Fibroblast of pulmonary artery (primary cell): Measurements from ENCODE around the gene CNR2.

ENCODE experiments used
- DNase-seq: peaks from one replicate; pipeline ENCODE4 v3.0.0-alpha.2; 2010; ENCODE audit warnings: low read depth
- H3K4me3 ChIP-seq: replicated peaks from 2 replicates; pipeline ENCODE4 v1.5.1; 2011; ENCODE audit warnings: low read depth, mild to moderate bottlenecking, control low read depth, low read length, moderate library complexity
- TF ChIP-seq, protein P1 (sequence below): IDR thresholded peaks from 2 replicates; pipeline ENCODE4 v1.5.1; 2011; ENCODE audit warnings: mild to moderate bottlenecking, control low read depth, low read length, inconsistent platforms; ENCODE audit errors: missing control alignments

CNR2 gene

DNA sequence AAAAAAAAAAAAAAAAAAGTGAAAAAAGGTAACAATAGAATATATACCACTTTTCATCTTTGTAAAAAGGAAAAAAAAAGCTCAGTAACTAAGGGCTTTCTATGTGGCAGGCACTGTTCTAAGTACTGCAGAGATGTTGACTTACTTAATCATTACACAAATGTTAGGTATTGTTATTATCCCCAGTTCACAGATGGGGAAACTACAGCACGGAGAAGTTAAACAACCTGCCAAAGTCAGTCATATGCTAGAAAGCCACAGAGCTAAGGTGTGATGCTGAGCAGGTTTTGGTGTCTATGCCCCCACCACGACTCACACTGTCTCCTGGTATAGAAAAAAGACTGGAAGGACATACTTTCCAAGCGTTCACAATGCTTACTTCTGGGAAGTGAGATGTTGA, 39.9 kb upstream of the CNR2 start:
- H3K4me3 ChIP-seq: no peak overlapping the region
- TF ChIP-seq, protein P1, sequence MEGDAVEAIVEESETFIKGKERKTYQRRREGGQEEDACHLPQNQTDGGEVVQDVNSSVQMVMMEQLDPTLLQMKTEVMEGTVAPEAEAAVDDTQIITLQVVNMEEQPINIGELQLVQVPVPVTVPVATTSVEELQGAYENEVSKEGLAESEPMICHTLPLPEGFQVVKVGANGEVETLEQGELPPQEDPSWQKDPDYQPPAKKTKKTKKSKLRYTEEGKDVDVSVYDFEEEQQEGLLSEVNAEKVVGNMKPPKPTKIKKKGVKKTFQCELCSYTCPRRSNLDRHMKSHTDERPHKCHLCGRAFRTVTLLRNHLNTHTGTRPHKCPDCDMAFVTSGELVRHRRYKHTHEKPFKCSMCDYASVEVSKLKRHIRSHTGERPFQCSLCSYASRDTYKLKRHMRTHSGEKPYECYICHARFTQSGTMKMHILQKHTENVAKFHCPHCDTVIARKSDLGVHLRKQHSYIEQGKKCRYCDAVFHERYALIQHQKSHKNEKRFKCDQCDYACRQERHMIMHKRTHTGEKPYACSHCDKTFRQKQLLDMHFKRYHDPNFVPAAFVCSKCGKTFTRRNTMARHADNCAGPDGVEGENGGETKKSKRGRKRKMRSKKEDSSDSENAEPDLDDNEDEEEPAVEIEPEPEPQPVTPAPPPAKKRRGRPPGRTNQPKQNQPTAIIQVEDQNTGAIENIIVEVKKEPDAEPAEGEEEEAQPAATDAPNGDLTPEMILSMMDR: no peak
- no peak for DNase-seq

DNA sequence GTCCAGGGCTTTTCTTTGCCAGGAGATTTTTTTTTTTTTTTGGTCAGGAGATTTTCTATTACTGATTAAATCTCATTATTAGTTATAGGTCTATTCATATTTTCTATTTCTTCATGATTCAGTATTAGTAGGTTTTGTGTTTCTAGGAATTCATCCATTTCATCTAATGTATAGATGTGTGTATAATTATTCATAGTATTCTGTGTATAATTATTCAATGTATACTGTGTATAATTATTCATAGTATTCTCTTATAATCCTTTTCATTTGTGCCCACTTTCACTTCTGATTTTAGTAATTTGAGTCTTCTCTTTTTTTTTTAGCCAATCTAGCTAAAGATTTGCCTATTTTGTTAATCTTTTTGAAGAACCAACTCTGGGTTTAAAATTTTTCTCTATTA, 34.2 kb upstream of the CNR2 start:
- TF ChIP-seq, protein P1: no peak
- DNase-seq: no peak
- no peak overlapping the region for H3K4me3 ChIP-seq

DNA sequence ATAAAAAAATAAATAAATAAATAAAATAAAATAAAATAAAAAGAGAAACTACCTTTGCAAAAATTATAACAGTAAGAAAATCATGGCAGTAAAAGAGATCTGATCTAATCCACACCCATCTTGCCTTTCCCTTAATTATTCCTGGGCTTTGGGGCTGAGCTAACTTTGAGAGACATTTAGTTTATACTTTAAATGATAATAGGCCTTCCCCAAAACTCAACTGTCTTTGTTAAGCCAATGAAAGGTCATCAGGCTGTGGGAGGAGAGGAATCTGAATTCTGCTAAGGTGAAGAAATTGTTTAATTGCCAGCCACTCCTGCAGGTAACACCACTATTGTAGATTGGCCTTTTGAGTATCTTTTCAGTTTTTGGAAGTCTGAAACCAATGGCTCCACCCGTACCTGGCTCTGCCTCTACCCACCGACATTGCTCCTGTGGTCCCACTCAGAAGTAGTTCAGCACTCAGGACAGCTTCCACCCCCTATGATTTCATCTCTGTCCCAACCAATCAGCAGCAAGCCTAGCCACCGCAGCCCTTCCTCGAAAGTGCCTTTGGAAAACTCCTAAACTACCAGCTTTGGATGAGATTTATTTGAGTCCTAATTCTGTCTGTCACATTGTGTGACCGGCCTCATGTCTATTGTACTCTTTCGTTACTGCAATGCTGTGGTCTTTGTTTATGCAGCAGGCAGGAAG, 23.5 kb upstream of the CNR2 start:
- H3K4me3 ChIP-seq: no peak overlapping the region
- TF ChIP-seq, protein P1: no peak
- DNase-seq: peak; percentile 27

DNA sequence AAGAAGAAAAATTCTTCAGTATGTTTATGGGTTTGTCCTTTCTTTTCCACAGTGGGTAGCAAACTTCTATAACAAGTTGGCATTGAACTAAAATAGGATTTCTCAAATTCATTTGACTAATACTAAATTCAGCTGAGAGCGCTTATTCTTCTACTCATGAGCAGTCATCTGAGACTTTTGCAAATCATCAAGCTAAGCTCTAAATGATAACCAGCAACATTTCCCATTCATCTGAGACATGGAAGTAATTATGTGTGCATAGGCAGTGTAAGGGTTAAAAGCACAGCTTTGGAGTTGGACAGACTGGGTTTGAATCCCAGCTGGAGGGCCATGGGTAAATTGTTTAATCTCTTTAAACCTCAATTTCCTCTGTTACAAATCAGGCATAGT, 18.3 kb upstream of the CNR2 start:
- no peak overlapping the region for H3K4me3 ChIP-seq
- TF ChIP-seq, protein P1: no peak
- DNase-seq: no peak

DNA sequence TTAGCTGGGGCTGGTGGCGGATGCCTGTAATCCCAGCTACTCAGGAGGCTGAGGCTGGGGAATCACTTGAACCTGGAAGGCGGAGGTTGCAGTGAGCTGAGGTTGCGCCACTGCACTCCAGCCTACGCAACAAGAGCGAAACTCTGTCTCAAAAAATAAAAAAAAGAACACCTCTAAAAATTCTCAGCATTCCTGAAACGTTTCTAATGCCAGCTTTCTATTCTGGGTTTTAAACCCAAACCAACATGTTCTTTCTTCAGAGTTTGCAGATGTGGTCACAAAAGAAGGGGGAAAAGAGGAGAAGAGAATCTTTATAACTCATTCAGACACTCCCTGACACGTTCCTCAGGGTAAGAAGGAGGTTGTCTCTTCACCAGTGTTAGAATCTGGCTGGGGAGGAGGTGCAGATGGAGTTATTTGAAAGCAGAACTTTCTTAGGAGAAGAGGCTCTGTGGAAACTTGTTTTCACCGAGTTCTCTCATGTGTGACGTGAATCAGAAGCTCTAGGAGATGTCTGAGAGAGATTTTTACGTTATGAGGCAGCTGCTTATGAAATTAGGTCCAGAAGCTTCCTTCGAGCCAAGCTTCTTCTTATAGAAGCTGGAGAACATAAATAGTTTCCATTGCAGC, 17.8 kb upstream of the CNR2 start:
- no peak overlapping the region for H3K4me3 ChIP-seq
- DNase-seq: peak; percentile 64
- TF ChIP-seq, protein P1: no peak

DNA sequence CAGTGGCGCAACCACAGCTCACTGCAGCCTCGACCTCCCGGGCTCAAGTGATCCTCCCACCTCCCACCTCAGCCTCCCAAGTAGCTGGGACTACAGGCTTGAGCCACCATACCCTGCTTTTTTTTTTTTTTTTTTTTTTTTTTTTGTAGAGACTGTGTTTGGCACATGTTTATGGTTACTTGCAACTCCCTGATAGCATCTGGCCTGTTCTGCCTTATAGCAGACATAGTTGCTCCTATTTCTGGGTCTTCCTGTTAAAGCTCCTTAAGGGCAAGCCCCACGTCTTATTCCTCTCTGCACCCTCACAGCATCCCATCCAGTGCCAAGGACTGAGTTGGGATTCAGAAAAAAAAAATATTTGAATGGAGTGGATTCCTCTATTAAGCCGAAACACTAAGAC, 17.1 kb upstream of the CNR2 start:
- TF ChIP-seq, protein P1: no peak
- no peak overlapping the region for H3K4me3 ChIP-seq
- no peak for DNase-seq

DNA sequence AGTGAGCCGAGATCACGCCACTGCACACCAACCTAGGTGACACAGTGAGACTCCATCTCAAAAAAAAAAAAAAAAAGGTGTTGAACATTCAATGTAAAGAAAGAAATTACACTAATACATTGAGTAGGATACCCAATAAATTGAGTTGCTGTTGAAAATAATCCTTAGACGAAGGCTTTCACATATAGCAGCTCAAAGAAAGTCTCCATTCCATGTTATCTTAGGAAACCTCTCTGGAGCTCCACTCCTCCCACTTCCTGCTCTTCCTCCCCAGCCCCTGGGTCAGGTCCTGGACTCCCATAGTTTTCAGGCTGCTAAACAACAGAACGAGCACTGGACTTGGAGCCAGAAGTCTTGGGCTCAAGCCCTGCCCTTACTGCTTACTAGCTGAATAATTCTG, 15.6 kb upstream of the CNR2 start:
- TF ChIP-seq, protein P1: no peak
- no peak overlapping the region for H3K4me3 ChIP-seq
- no peak for DNase-seq
